ENCODE results near the gene IQCM. TPM values are rescaled to one million over a fixed set of nuclear protein-coding genes. Genes with fewer than 3 reads are reported as not detected.

Gene IQCM
- total and polyA plus RNA-seq, 2 donors (not counting 3 experiments of a cell fraction or from before 2014, with no cell fraction given): not detected

GRCh38 chr4:149796381-149796780 lies 19.3 kb downstream of the IQCM start:
- Histone ChIP-seq H3K4me2 (ENCODE audit: insufficient read depth, low read length) (no peak overlapping the region), H3K9me1 (replicated peaks; ENCODE audit: control insufficient read depth, extremely low read depth, insufficient read depth, low read length) (no peaks in the 10 kb centered on the region), H3K4me3 (replicated peaks in 1 of 3; ENCODE audit: insufficient read depth in 1 of 3, low read depth in 1 of 3, low read length in 3 of 3) (no peak overlapping the region), H3K36me3 (ENCODE audit: control insufficient read depth in 2 of 2, extremely low read depth in 1 of 2, insufficient read depth in 2 of 2, low read length in 2 of 2) (no peaks in the 10 kb centered on the region), H3K9me3 (replicated peaks; ENCODE audit: control insufficient read depth, insufficient read depth, low read length) (no peaks in the 10 kb centered on the region), H3K79me2 (ENCODE audit: control insufficient read depth, insufficient read depth, low read length) (no peaks in the 10 kb centered on the region), H3K4me1 (ENCODE audit: control insufficient read depth, extremely low read depth, insufficient read depth, low read length) (no peaks in the 10 kb centered on the region), H3K27me3 (ENCODE audit: control insufficient read depth in 2 of 2, insufficient read depth in 2 of 2, low read length in 2 of 2) (no peaks in the 10 kb centered on the region), H3K27ac (ENCODE audit: insufficient read depth, low read depth, low read length) (no peak overlapping the region), H4K20me1 (replicated peaks; ENCODE audit: control insufficient read depth, extremely low read depth, insufficient read depth, low read length) (no peaks in the 10 kb centered on the region), H3K9ac (replicated peaks; ENCODE audit: extremely low read depth, insufficient read depth, low read length) (no peak overlapping the region), H2AFZ (ENCODE audit: low read depth, low read length) (no peak overlapping the region)
- DNase-seq (ENCODE audit: low read depth, low spot score) (no peak), FAIRE-seq (no peak)
- ChIA-PET CTCF (no interaction called here), POLR2A (no interaction called here)
- TF ChIP-seq POLR2AphosphoS5 (IDR thresholded peaks at IDR 0.05; ENCODE audit: insufficient read depth, low read depth, low read length) (no peak), JUN (IDR thresholded peaks at IDR 0.05; ENCODE audit: borderline replicate concordance, insufficient read depth, insufficient read length, low read depth) (no peak)
- intact Hi-C loops (cut with micrococcal nuclease): no loop called here
- no TSS peak for BruUV-seq (replicated peaks)
- dilution Hi-C loops (cut with MboI; ENCODE audit: extremely low pct_ligation_motif_present, low sequenced_read_pairs): no loop called here

GRCh38 chr4:149795256-149795655 lies 20.4 kb downstream of the IQCM start:
- Histone ChIP-seq H3K4me3 (replicated peaks in 1 of 3; ENCODE audit: insufficient read depth in 1 of 3, low read depth in 1 of 3, low read length in 3 of 3) (no peak overlapping the region), H3K9me1 (replicated peaks; ENCODE audit: control insufficient read depth, extremely low read depth, insufficient read depth, low read length) (no peaks in the 10 kb centered on the region), H2AFZ (ENCODE audit: low read depth, low read length) (no peak overlapping the region), H3K4me1 (ENCODE audit: control insufficient read depth, extremely low read depth, insufficient read depth, low read length) (no peaks in the 10 kb centered on the region), H4K20me1 (replicated peaks; ENCODE audit: control insufficient read depth, extremely low read depth, insufficient read depth, low read length) (no peaks in the 10 kb centered on the region), H3K9me3 (replicated peaks; ENCODE audit: control insufficient read depth, insufficient read depth, low read length) (no peaks in the 10 kb centered on the region), H3K27me3 (ENCODE audit: control insufficient read depth in 2 of 2, insufficient read depth in 2 of 2, low read length in 2 of 2) (no peaks in the 10 kb centered on the region), H3K9ac (replicated peaks; ENCODE audit: extremely low read depth, insufficient read depth, low read length) (no peak overlapping the region), H3K4me2 (ENCODE audit: insufficient read depth, low read length) (no peak overlapping the region), H3K27ac (ENCODE audit: insufficient read depth, low read depth, low read length) (no peak overlapping the region), H3K36me3 (ENCODE audit: control insufficient read depth in 2 of 2, extremely low read depth in 1 of 2, insufficient read depth in 2 of 2, low read length in 2 of 2) (no peaks in the 10 kb centered on the region), H3K79me2 (ENCODE audit: control insufficient read depth, insufficient read depth, low read length) (no peaks in the 10 kb centered on the region)
- dilution Hi-C loops (cut with MboI; ENCODE audit: extremely low pct_ligation_motif_present, low sequenced_read_pairs): no loop called here
- TF ChIP-seq CTCF (IDR thresholded peaks at IDR 0.05; ENCODE audit: extremely low read depth in 1 of 2, insufficient read depth in 1 of 2, low read depth in 1 of 2, low read length in 2 of 2): no peak
- TF ChIP-seq MAX (IDR thresholded peaks at IDR 0.05; ENCODE audit: insufficient read depth, insufficient read length): no peak
- no peak for TF ChIP-seq POLR2A (IDR thresholded peaks at IDR 0.05; ENCODE audit: low read depth, low read length)
- no peak for TF ChIP-seq MYC (IDR thresholded peaks at IDR 0.05; ENCODE audit: low read depth, low read length)
- no peak for TF ChIP-seq POLR2AphosphoS5 (IDR thresholded peaks at IDR 0.05; ENCODE audit: insufficient read depth, low read depth, low read length)
- TF ChIP-seq EZH2 (IDR thresholded peaks at IDR 0.05; ENCODE audit: borderline replicate concordance, low read depth, low read length, severe bottlenecking): no peak
- TF ChIP-seq FOS (IDR thresholded peaks at IDR 0.05; ENCODE audit: borderline replicate concordance, insufficient read depth, low read length): no peak
- TF ChIP-seq GATA2 (IDR thresholded peaks at IDR 0.05; ENCODE audit: insufficient read depth, insufficient read length, low read depth, low read length): no peak
- TF ChIP-seq JUN (IDR thresholded peaks at IDR 0.05; ENCODE audit: borderline replicate concordance, insufficient read depth, insufficient read length, low read depth): no peak
- CTCF ChIA-PET: no interaction called here
- DNase-seq (ENCODE audit: low read depth, low spot score) (no peak), FAIRE-seq (no peak)
- POLR2A ChIA-PET: no interaction called here
- BruUV-seq (replicated peaks): no TSS peak
- intact Hi-C loops (cut with micrococcal nuclease): no loop called here
